Activated naive CD8-positive, alpha-beta T cell (primary cell): ENCODE measurements around the gene CRYBA1.
"Not testable (repeated sequence)": the region's sequence is repeated elsewhere in the genome, so short reads cannot be mapped to it uniquely, and the experiment has no call there.

Experiments used
- H3K27ac Mint-ChIP-seq: one replicate; pipeline ENCODE4 v1.8.0; 2021; ENCODE audit warnings: mixed read lengths
- H3K27me3 Mint-ChIP-seq: one replicate; pipeline ENCODE4 v1.8.0; 2021; ENCODE audit warnings: mixed read lengths
- H3K36me3 Mint-ChIP-seq: one replicate; pipeline ENCODE4 v1.8.0; 2021; ENCODE audit warnings: mixed read lengths
- H3K4me1 Mint-ChIP-seq: one replicate; pipeline ENCODE4 v1.8.0; 2021; ENCODE audit warnings: low read depth, mixed read lengths
- H3K4me3 Mint-ChIP-seq: one replicate; pipeline ENCODE4 v1.8.0; 2021; ENCODE audit warnings: mild to moderate bottlenecking, mixed read lengths
- H3K9me3 Mint-ChIP-seq: one replicate; pipeline ENCODE4 v1.8.0; 2021; ENCODE audit warnings: low read depth, mixed read lengths

The CRYBA1 gene

DNA sequence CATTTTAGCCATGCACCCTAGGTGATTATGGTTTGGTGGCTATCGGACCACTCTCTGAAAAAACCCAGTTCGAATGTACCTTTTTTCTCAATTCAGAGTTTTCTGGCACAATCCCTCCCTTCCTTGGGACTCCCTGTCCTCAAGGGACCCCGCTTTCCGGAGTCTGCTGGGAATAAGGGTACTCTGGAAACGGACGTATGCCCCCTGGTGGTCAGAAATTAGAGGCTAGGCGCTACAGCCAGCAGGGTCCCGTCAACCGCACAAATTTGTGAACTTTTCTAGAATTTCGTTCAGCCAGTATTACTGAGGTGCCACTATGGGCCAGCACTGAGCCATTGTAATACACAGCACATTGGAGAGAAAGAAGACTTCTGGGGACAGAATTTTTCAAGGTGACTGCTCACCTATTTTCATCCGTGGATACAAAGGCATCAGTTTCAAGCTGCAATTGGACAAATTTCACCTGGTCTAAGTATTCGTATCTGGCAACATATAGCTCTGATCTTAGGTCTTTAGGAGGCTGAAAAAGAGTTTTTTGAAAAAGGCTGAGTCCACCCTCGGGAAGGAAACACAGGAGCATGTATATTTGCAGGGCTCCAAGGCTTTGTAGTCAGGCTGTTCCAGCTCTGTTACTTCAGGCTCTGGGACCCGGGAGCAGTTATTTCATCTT lies 27.1 kb upstream of the CRYBA1 start:
- Mint-ChIP-seq H3K36me3 (no peaks in the 10 kb centered on the region), H3K27me3 (no peaks in the 10 kb centered on the region), H3K4me1 (peaks cover 4% of the 10 kb centered on the region), H3K9me3 (no peaks in the 10 kb centered on the region), H3K27ac (no peak overlapping the region), H3K4me3 (no peak overlapping the region)

DNA sequence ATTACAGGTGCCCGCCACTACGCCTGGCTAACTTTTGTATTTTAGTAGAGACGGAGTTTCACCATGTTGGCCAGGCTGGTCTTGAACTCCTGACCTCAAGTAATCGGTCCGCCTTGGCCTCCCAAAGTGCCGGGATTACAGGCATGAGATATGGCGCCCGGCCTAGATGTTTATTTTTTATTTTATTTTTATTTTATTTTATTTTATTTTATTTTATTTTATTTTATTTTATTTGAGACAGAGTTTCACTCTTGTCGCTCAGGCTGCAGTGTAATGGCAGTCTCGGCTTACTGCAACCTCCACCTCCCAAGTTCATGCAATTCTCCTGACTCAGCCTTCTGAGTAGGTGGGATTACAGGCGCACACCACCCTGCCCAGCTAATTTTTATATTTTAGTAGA lies 25.3 kb upstream of the CRYBA1 start:
- not testable (repeated sequence) for H3K27ac Mint-ChIP-seq, H3K4me3 Mint-ChIP-seq, H3K36me3 Mint-ChIP-seq, H3K9me3 Mint-ChIP-seq, H3K27me3 Mint-ChIP-seq, H3K4me1 Mint-ChIP-seq

DNA sequence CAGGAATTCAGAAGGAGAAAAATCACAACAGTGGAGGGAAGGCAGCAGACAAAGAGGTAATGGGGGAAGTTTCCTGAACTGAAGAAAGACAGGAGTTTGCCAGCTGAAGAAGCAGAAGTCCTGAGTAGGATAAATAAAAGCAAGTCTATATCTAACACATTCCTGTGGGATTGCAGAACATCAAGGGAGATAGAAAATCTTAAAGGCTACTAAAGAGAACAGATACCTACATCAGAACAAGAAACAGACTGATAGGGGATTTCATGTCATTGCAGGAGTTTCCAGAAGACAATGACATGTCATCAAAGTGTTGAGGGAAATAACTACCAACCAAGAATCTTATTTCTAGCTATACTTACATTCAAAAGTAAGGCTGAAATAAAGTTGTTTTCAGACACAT lies 21.3 kb upstream of the CRYBA1 start:
- no peaks in the 10 kb centered on the region for H3K9me3 Mint-ChIP-seq
- no peak overlapping the region for H3K27ac Mint-ChIP-seq
- H3K4me3 Mint-ChIP-seq = no peak overlapping the region
- H3K27me3 Mint-ChIP-seq = no peaks in the 10 kb centered on the region
- H3K4me1 Mint-ChIP-seq = no peaks in the 10 kb centered on the region
- H3K36me3 Mint-ChIP-seq = no peaks in the 10 kb centered on the region

DNA sequence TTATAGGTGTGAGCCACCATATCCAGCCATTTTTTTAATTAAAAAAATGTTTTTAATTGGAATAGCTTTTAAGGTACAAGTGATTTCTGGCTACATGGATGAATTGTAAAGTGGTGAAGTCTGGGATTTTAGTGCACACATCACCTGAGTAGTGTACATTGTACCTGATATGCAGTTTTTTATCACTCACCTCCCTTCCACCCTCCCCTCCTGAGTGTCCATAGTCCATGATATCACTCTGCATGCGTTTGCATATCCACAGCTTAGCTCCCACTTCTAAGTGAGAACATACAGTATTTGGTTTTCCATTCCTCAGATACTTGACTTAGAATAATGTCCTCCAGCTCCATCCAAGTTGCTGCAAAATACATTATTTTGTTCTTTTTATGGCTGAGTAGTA lies 13.4 kb upstream of the CRYBA1 start:
- H3K27me3 Mint-ChIP-seq = no peaks in the 10 kb centered on the region
- no peaks in the 10 kb centered on the region for H3K4me1 Mint-ChIP-seq
- no peak overlapping the region for H3K27ac Mint-ChIP-seq
- H3K36me3 Mint-ChIP-seq = peaks cover 2% of the 10 kb centered on the region
- no peaks in the 10 kb centered on the region for H3K9me3 Mint-ChIP-seq
- no peak overlapping the region for H3K4me3 Mint-ChIP-seq

DNA sequence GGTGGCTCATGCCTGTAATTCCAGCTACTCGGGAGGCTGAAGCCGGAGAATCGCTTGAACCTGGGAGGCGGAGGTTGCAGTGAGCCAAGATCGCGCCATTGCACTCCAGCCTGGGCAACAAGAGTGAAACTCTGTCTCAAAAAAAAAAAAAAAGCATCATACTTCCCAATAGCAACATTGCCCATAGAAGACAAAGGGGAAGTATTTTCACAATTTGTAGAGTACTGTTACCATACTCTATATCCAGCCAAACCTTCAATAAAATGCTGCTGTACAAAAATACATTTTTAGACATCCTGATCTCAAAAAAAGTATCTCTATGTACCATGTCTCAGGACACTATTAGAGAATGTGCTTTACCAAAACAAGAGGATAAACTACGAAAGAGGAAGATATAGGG lies 11.7 kb upstream of the CRYBA1 start:
- not testable (repeated sequence) for H3K4me3 Mint-ChIP-seq, H3K36me3 Mint-ChIP-seq, H3K4me1 Mint-ChIP-seq, H3K9me3 Mint-ChIP-seq, H3K27me3 Mint-ChIP-seq, H3K27ac Mint-ChIP-seq

DNA sequence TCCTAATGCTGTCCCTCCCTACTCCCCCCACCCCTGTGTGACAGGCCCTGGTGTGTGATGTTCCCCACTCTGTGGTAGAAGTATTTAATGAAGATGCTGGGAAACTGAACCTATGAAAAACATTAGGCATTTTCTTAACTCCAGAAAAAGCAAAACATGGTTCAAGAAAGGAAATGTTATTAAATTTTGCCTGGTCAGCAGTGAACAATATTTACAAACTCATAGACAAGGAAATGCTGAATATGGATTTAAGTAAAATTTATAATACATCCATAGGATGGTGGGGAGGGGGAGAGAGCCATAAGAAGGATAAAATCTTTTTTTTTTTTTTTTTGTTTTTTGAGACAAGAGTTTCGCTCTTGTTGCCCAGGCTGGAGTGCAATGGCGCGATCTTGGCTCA lies 10.8 kb upstream of the CRYBA1 start:
- Mint-ChIP-seq H3K27me3 (no peaks in the 10 kb centered on the region), H3K36me3 (peaks cover 2% of the 10 kb centered on the region), H3K4me3 (no peak overlapping the region)

DNA sequence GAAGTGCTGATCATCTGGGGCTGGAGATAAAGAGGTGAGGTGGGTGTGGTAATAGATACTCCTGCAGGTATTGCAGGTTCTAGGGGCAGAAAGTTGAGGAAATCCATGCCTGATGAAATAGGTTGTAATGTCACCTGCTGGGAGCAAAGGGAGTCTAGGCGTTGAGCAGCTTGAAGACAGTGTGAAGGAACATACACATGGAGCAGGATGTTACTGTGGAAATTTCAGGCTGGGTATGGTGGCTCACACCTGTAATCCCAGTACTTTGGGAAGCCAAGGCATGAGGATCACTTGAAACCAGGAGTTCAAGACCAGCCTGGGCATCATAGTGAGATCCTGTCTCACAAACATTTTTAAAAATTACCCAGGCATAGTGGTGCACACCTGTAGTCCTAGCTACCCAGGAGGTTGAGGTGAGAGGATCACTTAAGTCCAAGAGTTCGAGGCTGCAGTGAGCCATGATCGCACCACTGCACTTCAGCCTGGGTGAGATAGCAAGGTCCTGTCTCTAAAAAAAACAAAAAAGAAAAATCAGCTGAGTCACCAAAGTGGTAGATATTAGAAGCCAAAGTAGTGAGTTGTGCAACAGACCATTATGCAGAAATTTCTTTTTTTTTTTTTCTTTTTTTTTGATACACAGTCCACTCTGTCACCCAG lies 9.1 kb upstream of the CRYBA1 start:
- Mint-ChIP-seq H3K9me3 (no peaks in the 10 kb centered on the region), H3K4me1 (peaks cover 8% of the 10 kb centered on the region), H3K36me3 (peaks cover 2% of the 10 kb centered on the region), H3K27me3 (no peaks in the 10 kb centered on the region), H3K27ac (no peak overlapping the region), H3K4me3 (no peak overlapping the region)

More for the DNA sequence above, 10.8 kb upstream of the CRYBA1 start:
- peaks cover 6% of the 10 kb centered on the region for H3K4me1 Mint-ChIP-seq
- no peak overlapping the region for H3K27ac Mint-ChIP-seq
- no peaks in the 10 kb centered on the region for H3K9me3 Mint-ChIP-seq

DNA sequence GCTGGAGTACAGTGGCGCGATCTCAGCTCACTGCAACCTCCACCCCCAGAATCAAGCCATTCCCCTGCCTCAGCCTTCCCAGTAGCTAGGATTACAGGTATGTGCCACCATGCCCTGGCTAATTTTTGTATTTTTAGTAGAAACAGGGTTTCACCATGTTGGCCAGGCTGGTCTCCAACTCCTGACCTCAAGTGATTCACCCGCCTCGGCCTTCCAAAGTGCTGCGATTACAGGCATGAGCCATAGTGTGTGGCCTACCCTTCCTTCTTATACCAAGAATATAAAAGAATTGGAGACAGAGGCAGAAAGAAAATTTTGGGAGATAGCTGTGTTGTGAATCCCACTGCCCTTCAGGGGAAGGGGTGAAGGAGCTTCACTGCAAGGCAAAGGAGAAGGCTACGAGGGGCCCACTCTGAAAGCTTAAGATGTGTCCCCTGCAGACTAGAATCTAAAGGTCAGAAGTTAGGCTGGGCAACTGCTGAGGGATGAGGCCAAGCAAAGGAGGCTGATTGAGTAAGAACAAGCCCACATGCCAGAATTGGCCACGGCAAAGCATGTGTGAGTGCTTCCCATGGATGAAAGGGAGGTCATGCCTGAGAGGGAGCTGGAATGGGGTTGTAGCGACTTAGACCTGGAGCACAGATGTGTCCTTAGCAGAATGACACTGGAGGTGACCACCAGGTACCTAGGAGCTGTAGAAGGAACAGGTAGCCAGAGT lies 8.4 kb upstream of the CRYBA1 start:
- Mint-ChIP-seq H3K9me3 (no peaks in the 10 kb centered on the region), H3K27me3 (no peaks in the 10 kb centered on the region), H3K36me3 (peaks cover 2% of the 10 kb centered on the region), H3K4me3 (no peak overlapping the region), H3K27ac (no peak overlapping the region), H3K4me1 (peaks cover 8% of the 10 kb centered on the region)

DNA sequence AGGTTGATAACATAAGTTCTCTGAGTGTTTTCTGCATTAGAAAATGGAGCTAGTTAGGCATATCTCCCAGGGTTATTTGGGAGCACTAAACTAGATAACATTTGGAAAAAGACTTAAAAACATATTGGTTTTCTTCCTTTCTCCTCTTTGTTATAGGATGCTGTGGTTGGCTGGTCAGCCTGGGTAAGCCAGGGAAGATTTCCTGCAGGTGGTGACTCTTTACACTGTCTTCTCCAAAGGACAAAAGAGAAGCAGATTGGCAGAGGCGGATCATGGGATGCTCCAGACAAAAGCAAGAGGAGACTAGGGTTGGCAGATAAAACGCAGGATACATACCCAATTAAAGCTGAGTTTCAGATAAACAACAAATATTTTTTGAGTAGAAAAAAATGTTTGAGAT lies 6.2 kb upstream of the CRYBA1 start:
- H3K9me3 Mint-ChIP-seq = no peaks in the 10 kb centered on the region
- peaks cover 8% of the 10 kb centered on the region for H3K4me1 Mint-ChIP-seq
- H3K27me3 Mint-ChIP-seq = no peaks in the 10 kb centered on the region
- no peak overlapping the region for H3K4me3 Mint-ChIP-seq
- peaks cover 2% of the 10 kb centered on the region for H3K36me3 Mint-ChIP-seq
- no peak overlapping the region for H3K27ac Mint-ChIP-seq

DNA sequence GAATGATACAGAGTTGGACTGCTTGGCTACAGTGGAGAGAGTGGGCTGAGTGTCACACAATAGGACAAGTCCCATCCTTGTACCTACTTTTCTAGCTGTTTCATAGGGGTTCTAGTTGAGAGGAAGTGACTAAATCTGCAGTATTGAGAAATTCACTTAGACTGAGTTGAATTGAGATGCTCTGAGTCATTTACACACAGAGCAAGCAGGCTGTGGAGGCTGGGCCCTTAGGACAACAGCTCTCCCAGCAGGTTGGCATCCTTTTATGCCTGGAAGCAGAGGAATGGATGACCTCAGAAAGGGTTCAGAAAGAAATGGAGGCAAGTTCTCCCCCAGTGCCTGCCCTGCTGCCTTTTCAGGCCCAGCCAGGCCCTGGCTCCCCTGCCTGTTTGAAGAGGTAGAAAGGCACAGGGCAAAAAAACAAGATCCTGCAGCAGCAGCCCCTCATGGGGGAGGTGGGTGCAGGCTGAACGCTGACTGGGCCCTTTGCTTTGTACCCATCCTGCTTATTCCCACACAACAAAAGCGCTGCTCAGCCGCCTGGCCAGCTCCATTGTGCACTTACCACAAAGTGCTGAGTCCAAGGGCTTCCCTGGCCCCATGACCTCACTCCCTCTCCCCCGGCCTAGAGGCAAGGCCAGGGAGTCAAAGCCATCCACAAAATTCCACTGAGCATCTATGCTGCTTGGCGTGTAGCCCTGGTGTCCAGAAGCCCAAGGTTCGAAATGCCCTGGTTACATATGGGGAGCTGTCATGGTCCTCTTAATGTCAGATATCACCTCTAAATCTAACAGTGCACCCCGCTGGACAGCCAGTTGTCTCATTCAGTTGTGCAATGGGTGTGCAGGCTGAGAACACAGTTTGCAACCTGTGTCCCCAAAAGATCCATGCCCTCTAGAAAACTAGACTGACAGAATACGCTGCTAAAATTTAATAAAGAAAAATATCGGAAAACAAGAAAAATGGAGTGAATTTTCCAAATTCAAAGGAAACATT lies 5.4 kb upstream of the CRYBA1 start:
- peaks cover 2% of the 10 kb centered on the region for H3K36me3 Mint-ChIP-seq
- H3K27ac Mint-ChIP-seq = no peak overlapping the region

DNA sequence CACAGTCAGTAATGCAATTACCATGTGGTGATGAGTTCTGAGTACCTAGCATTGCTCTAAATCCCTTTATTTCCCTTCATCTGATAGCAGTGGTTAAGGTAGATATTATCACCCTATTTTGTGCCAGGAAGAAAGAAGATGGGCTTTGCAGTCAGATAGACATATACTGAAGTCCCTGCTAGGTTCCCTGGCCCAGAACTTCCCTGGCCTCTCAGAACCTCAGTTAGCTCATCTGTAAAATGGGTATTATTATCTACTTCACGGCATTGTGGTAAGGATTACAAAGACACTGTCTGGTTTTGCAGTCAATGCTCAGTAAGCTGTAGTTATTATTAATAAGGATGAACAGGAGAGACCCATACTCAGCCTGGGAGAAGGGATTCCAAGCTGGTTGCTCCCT lies 4.6 kb upstream of the CRYBA1 start:
- H3K27me3 Mint-ChIP-seq = no peaks in the 10 kb centered on the region
- no peaks in the 10 kb centered on the region for H3K9me3 Mint-ChIP-seq
- H3K4me3 Mint-ChIP-seq = no peak overlapping the region
- peaks cover 8% of the 10 kb centered on the region for H3K4me1 Mint-ChIP-seq
- H3K36me3 Mint-ChIP-seq = peaks cover 2% of the 10 kb centered on the region
- H3K27ac Mint-ChIP-seq = no peak overlapping the region

More for the DNA sequence above, 5.4 kb upstream of the CRYBA1 start:
- Mint-ChIP-seq H3K9me3 (no peaks in the 10 kb centered on the region), H3K27me3 (no peaks in the 10 kb centered on the region), H3K4me3 (no peak overlapping the region), H3K4me1 (peaks cover 8% of the 10 kb centered on the region)

DNA sequence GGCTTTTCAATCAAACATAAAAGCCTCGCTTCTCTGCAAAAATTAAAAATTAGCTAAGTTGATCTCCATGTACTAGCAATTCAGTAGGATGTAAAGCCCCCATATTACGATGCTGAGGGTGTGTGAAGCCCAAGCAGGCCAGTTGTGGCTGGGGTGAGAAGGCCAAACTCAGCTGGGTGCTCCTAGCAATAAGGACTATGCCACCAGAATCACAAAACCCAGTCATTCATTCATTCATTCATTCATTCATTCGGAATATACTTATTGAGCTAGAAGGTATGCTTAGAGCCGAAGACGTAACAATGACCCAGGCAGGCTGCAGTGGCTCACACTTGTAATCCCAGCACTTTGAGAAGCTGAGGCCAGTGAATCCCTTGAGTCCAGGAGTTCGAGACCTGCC lies 3.9 kb upstream of the CRYBA1 start:
- Mint-ChIP-seq H3K36me3 (no peaks in the 10 kb centered on the region), H3K4me3 (no peak overlapping the region), H3K4me1 (peaks cover 8% of the 10 kb centered on the region), H3K9me3 (no peaks in the 10 kb centered on the region), H3K27ac (no peak overlapping the region), H3K27me3 (no peaks in the 10 kb centered on the region)

DNA sequence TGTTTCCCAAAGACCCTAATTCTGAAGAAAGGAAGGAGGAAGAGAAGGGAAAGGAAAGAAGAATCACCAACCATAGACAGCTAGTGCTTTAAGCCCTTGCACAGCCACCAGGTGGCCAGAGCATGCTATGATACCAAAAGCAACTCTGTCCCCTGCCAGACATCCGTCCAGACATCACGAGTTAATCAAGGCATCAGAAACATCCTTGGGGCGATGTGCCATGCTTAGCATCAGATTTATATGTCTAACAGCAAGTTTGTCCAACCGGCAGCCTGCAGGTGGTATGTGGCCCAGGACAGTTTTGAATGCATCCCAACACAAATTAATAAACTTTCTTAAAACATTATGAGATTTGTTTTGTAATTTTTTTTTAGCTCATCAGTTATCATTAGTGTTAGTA lies 2.9 kb upstream of the CRYBA1 start:
- Mint-ChIP-seq H3K27me3 (no peaks in the 10 kb centered on the region), H3K4me3 (no peak overlapping the region), H3K9me3 (no peaks in the 10 kb centered on the region), H3K27ac (no peak overlapping the region), H3K4me1 (peaks cover 8% of the 10 kb centered on the region), H3K36me3 (no peaks in the 10 kb centered on the region)

DNA sequence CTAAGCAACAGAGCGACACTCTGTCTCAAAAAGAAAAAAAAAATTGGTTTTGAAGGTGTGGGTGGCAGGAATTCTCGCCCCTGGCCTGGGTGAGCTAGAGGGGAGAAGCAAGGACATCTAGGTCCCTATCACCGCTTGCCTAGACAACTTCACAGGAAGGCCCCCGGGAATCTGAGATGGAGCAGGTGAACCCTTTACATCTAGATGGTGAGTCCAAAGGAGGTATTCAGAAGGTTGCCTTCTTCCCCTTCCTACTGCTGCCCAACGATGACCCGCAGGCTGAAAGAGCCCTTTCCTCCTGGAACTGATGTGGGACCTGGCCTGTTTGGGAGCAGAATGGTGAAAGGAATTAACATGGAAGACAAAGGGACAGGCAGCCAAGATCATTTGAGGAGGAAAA lies 1.3 kb upstream of the CRYBA1 start:
- Mint-ChIP-seq H3K36me3 (no peaks in the 10 kb centered on the region), H3K27ac (no peak overlapping the region), H3K9me3 (no peaks in the 10 kb centered on the region), H3K4me1 (peaks cover 6% of the 10 kb centered on the region), H3K27me3 (no peaks in the 10 kb centered on the region), H3K4me3 (no peak overlapping the region)

DNA sequence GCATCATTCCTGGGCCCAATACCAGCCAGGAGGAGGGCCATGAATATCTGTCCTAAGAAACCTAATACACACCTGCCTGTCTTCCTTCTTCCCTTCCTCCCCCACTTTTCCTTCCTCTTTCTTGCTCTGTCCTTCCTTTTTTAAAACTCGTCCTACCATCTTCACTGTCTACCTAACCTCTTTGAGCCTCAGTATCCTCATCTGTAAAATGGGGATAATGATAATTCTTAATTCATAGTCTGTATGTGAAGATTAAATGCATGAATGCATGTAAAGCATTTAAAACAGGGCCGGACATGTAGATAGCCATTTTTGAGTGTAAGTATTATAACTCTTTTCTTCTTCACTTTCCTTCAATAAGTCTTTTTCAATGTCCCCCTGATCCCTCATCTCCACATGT lies 560 bp downstream of the CRYBA1 start:
- H3K27ac Mint-ChIP-seq = no peak overlapping the region
- H3K4me1 Mint-ChIP-seq = peaks cover 1% of the 10 kb centered on the region
- no peak overlapping the region for H3K4me3 Mint-ChIP-seq
- no peaks in the 10 kb centered on the region for H3K9me3 Mint-ChIP-seq
- no peaks in the 10 kb centered on the region for H3K36me3 Mint-ChIP-seq
- H3K27me3 Mint-ChIP-seq = no peaks in the 10 kb centered on the region
